GM12872 (cell line): ENCODE data around the gene DPY19L3.

ENCODE experiments used
- TF ChIP-seq, protein P1 (sequence below): IDR thresholded peaks from 3 replicates; pipeline ENCODE4 v1.5.1; 2011; ENCODE audit warnings: low read depth, mild to moderate bottlenecking, low read length, moderate library complexity; ENCODE audit not compliant: insufficient read depth

The DPY19L3 gene

DNA sequence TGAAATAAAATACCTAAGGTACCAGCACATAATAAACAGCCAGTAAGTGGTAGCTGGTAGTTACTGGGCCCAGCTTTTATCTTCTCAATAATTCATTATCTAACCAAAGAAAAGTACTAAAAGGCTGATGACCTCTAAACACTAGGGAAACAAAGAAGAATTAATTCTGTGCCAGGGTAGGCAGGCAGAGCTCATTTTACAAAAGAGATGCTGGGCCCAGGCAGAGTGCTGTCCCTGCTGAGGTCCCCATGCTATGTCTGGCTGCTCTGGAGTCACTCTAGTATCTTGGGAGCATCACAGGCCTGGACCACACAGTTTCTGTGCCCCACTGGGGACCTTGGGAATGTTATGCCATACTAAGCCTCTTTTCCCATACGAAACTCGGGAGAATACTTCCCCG, 41.9 kb upstream of the DPY19L3 start:
- TF ChIP-seq, protein P1, sequence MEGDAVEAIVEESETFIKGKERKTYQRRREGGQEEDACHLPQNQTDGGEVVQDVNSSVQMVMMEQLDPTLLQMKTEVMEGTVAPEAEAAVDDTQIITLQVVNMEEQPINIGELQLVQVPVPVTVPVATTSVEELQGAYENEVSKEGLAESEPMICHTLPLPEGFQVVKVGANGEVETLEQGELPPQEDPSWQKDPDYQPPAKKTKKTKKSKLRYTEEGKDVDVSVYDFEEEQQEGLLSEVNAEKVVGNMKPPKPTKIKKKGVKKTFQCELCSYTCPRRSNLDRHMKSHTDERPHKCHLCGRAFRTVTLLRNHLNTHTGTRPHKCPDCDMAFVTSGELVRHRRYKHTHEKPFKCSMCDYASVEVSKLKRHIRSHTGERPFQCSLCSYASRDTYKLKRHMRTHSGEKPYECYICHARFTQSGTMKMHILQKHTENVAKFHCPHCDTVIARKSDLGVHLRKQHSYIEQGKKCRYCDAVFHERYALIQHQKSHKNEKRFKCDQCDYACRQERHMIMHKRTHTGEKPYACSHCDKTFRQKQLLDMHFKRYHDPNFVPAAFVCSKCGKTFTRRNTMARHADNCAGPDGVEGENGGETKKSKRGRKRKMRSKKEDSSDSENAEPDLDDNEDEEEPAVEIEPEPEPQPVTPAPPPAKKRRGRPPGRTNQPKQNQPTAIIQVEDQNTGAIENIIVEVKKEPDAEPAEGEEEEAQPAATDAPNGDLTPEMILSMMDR, result no peak

DNA sequence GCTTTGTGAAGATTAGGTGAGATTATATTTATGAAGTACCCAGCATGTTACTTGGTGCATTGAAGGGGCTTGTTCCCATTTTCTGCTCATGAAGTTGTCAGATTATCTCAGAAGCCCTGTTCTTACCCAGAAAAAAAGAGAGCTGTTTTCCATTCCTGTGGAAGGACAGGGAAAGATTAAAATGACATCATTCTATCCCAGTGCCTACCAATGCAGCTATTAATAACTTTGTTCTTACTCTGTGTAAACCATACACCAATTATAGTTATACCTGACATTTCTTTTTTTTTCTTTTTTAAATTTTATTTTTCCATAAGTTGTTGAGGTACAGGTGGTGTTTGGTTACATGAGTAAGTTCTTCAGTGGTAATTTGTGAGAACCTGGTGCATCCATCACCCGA, 41.5 kb upstream of the DPY19L3 start:
- TF ChIP-seq, protein P1, result no peak

DNA sequence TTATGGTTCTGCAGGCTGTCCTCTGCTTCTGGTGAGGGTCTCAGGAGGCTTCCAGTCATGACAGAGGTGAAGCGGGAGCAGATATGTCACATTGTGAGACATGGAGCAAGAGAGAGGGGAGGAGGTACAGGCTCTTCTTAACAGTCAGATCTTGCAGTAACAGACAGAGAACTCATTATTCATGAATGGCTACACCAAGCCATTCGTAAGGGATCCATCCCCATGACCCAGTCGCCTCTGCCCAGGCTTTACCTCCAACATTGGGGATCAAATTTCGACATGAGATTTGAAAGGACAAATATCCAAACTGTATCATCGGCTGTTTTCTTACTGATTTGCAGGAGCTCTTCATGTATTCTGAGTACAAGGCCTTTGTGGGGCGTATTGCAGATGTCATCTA, 38.5 kb upstream of the DPY19L3 start:
- TF ChIP-seq, protein P1, result no peak

DNA sequence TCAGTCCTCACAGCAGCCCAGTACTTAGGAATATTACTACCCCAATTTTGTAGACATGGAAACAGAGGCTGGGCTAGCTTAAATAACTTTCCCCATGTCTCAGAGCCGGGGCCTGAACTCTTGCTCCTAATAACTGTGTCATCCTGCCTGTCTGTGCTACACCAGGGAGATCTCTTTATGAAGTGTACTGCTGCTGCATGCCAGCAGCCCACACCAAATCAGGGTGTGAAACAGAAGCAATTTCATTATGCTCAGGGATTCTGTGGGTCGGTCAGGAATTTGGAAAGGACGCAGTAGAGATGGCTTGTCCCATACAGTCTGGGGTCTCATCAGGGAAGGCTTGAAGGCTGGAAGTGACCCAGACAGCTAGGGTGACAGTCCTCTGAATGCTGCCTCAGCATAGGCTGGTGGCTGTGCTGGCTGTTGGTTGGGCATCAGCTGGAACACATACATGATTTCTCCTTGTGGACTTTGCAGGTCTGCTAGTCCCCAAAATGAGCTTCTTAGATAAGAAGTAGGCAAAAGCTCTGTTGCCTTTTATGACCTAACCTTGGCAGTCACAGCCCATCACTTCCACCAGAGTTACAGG, 37.5 kb upstream of the DPY19L3 start:
- TF ChIP-seq, protein P1, result no peak

DNA sequence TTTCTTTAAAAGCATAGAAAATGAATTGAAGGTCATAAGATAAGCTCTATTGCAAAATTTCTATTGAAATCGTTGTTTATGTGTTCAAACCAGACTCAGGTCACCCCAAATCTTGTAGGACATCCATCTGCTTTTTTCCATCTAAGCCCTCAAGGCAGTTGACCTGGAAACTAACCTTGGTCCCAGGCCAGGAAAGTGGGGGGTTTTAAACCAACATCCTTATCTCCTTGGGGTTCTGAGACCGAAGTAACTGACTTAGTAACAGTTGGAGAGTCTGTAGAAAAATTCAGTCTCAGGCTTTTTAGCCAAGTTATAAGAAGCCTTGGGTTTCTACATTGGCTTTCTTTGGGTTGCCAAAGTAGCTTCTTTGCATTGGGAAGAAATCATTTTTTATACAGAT, 36.8 kb upstream of the DPY19L3 start:
- TF ChIP-seq, protein P1, result no peak

DNA sequence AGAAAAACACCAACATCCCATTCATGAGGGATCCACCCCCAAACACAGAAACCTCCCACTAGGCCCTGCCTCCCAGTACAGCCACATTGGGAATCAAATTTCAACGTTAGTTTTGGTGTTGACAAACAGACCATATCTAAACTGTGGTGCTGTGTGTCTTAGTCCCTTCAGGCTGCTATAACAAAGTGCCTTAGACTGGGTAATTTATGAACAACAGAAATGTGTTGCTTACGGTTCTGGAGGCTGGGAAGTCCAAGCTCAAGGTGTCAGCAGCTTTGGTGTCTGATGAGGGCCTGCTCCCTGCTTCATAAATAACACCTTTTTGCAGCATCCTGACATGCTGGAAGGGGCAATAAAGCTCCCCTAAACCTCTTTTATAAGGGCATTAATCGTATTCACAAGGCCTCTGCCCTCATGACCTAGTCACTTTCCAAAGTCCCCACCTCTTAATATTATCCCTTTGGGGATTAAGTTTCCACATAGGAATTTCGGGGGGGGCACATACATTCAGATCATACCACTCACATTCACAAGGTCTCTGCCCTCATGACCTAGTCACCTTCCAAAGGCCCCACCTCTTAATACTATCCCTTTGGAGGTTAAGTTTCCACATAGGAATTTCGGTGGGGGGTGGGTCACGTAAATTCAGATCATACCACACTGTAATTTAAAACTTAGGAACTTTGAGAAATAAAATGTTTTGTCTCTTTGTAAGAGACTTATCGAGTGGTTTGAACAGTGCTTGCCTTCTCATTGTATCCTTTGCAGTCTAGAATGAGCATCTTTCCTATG, 32.6 kb upstream of the DPY19L3 start:
- TF ChIP-seq, protein P1, result no peak

DNA sequence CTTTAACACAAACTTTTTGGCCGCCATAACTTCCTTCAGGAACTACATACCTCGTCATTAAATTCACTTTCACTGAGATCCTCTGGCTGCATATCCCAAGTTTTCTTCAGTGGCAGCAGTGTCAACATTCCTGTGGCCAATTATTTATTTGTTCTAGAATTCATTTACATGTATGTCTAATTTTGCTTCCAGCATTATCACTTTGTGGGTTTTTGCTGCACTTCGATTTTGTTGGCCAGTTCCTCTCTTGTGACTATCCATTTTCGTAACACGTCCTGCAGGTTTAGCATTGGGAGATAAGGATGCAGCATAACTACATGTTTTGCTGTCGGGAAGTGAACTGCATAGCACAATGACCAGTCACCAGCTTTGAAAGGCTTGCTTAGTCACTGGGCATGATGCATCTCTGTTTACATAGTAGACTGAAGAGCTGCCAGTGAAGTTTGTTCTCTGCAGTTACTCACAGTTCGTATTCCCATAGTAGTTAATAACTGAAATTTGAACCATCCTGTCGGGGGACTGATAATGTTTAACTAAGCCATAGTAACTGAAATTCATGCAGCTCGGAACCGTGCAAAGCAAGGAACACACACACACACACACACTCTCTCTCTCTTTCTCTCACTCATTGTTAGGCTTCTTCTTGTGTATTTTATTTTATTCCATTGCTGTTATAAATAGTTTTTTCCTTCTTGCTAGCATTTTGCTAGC, 31.8 kb upstream of the DPY19L3 start:
- TF ChIP-seq, protein P1, result no peak
